GM12892 (cell line): ENCODE data around the gene ACKR2.
"Not testable (repeated sequence)": the region's sequence is repeated elsewhere in the genome, so short reads cannot be mapped to it uniquely, and the experiment has no call there.

Source experiments
- POLR2AphosphoS5 ChIP-seq: IDR thresholded peaks from 2 replicates; pipeline ENCODE4 v1.6.1; 2011; ENCODE audit warnings: low read depth, low read length, control low read depth
- TAF1 ChIP-seq: IDR thresholded peaks from 2 replicates; pipeline ENCODE4 v1.6.1; 2011; ENCODE audit warnings: low read depth, mild to moderate bottlenecking, control low read depth, low read length, borderline replicate concordance

DNA sequence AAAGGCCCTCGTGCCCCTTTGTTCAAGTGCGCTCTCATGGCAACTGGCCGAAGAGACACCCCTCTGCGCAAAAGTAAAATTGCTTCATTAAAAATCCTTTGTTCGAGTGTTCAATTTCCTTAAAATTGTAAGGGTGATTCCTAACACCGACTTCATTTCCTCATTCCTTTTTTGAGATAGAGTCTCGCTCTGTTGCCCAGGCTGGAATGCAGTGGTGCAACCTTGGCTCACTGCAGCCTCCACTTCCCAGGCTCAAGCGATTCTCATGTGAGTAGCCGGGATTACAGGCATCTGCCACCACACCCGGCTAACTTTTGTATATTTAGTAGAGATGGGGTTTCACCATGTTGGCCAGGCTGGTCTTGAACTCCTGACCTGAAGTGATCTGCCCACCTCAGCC is 1.5 kb downstream of the ACKR2 start:
- TF ChIP-seq POLR2AphosphoS5, TAF1: not testable (repeated sequence)
